Stimulated activated CD4-positive, alpha-beta T cell treated with anti-CD3 and anti-CD28 coated beads, Interleukin-15, amount 100 ng/mL, for 48 hours (primary cell): ENCODE data around the gene ST3GAL4.
"Not testable (repeated sequence)": the region's sequence is repeated elsewhere in the genome, so short reads cannot be mapped to it uniquely, and the experiment has no call there.

ENCODE experiments used
- DNase-seq, 2 donors: peaks; one replicate each; pipeline ENCODE4 v3.0.0-alpha.2; 2020; ENCODE audit warnings: low read depth in 2 of 2

Gene ST3GAL4

DNA sequence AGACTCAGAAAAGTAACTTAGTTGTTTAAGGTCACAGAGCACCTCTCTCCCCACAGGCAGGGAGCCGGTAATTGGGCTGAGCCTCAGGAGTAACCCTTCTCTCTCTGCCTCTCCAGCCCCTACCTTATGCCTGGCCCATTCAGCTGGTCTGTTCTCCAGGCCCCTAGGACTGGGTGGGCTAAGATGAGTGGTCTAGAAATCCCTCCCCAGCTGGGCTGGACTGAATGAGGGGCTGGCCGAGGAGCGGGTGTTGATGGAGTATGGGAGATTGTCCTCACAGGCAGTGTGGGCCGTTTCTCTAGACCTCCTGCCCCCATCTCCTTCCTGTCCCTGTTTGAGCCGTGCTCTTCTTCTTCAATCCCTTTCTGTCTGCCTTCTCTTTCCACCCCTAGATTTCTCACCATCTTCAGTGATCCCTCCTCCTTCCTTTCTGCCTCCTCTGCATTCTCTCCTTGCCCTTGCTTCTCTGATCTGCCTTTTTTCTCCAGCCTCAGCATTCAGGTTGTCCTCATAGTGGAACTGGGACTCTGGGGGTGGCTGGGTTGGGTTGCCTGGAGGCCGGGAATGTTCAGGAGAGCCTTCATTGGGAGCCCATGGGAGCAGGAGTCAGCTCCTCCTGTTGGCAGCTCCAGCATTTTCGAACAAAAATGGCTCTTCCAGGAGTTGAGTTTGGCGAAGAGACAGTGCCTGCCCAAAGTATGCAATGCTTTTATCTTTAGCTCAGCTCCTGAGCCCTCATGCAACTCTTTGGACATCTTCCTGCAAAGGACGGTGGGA is 7.6 kb downstream of the ST3GAL4 start:
- DNase-seq = no peak

DNA sequence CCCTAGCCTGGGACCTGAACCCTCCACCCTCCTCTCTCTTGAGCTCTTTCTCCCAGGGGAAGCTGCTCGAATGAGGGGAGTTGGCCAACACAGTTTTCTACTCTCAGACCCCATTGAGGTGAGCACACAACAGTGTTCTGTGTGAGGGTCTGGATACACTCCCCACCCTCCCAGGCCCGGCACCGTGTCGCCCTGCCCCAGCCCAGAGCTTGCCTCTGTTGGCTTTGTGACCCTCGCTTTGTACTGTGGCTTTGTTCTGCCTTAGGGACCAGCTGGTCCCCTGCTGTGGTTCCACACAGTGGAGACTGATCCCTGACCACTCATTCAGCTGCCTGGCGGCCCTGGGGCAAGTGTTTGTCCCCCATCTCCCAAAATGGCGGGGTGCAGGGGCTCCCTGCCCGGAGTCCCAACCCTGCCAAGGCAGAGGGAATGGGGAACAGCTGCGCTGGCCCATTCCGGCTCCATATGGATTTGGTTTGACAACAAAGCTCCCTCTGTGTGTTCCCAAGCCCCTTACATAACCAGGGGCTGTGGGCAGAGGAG is 8.3 kb downstream of the ST3GAL4 start:
- no peak for DNase-seq

DNA sequence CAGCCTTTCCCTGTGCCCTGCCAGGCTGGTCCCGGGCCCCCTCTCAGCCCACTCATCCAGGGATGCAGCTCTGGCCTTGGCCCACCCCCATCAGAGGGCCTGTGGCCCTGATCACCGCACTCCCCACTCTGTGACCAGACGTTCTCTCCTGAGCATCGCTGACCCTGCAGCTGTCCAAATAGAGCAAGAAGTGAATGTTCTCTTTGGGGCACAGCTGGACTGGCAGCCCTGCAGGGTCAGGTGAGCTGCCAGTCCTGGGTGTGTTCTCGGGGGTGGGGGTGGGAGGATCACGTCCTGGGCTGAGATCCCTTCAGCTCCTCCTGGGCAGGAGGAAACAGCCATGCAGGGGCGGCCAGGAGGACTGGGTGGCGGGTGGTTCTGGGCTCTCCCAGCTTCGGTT is 9.2 kb downstream of the ST3GAL4 start:
- not testable (repeated sequence) for DNase-seq

DNA sequence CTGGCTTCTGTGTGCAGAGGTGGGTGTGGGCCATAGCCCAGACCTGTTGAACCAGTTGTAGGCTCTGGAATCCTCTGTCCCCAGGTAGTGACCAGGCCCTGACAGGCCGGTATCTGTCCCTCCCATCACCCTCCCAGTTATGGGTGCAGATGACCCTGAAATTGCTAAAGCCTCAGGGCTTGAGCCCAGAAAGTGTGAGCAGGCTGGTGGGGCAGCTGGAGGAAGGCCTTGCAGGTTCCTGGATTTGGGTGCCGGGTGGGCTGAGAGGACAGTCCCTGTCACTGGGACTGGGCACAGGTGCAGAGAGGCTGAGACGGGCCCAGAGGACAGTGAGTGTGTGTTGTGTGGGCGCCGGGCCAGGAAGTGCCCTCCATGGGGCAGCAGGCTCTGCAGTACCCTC is 10.0 kb downstream of the ST3GAL4 start:
- not testable (repeated sequence) for DNase-seq

DNA sequence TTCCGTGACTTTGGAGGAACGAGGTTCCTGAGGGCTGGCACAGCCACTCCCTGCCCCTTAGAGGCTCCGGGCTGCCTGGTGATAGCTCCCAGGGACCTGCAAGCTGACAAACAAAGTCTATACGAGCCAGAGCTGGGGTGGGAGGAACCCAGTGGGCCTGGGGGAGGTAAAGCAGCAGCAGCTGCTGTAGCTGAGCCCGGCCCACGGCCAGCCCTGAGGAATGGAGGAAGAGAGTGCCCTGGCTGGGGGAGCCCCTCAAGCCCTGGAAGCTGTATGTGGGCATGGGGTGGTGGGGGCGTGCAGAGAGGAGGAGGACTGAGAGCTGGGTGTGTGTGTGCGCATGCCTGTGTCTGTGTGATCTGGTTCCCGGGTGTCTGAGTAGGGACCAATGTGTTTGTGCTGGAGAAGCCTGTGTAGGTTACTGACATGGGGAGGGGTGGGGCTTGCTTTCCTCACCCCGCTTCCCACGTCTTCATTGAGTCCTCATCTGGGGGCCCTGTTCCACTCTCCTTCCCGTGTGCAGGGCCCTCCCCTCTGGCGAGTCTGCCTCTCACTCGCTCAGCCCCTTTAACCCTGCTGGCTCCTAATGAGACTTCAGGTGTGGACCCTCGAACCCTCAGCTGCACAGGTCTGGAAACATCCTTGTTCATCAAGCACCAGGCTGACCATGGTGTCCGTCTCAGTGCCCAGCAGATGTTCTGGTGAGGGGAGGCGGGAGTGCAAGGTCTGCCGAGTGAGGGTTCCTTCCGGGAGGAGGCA is 10.8 kb downstream of the ST3GAL4 start:
- DNase-seq = no peak

DNA sequence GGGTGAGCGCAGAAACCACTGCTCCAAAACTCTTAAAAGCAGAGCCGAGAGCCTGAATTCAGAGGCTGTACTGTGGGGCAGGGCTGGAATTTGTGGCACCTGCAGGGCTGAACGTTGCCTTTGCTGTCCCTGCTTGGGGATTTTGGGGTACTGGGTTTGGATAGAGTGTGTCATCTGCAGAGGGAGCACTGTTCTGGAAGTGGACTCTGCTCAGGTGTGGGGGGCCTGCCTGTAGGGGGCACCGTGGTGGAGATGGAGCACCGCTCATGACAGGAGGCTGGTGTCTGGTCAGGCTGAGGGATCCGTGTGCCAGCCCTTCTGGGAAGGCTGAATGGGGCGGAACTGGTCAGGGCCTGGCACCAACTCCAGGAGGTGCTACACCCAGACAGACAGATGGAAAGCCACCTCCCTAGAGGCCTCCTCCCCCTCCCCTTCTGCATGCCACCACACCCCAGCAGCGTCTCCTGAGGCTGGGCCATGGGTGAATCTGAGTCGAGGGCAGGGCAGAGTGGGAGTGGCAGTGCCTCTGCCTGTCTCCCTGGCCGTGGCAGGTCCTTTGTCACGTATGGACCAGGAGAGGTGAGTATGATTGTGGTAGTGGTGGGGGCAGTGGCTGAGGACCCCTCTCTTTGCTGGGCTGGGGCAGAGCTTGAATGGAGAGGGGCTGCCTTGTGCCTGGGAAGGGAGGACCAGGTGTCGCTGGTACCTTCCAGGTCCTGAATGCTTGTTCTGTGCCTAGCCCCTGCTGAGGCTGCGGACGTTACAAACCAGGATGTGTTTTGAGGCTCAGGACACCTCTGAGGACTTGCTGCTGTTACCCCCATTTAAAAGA is 11.6 kb downstream of the ST3GAL4 start:
- DNase-seq = not testable (repeated sequence)

DNA sequence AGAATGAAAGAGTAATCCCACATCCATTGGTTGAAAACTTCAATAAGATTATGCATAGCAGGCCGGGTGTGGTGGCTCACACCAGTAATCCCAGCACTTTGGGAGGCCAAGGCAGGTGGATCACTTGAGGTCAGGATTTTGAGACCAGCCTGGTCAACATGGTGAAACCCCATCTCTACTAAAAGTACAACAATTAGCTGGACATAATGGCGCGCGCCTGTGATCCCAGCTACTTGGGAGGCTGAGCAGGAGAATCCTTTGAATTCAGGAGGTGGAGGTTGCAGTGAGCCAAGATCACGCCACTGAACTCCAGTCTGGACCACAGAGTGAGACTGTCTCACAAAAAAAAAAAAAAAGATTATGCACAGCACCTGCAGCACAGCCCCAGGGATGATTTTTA is 12.3 kb downstream of the ST3GAL4 start:
- DNase-seq = not testable (repeated sequence)

DNA sequence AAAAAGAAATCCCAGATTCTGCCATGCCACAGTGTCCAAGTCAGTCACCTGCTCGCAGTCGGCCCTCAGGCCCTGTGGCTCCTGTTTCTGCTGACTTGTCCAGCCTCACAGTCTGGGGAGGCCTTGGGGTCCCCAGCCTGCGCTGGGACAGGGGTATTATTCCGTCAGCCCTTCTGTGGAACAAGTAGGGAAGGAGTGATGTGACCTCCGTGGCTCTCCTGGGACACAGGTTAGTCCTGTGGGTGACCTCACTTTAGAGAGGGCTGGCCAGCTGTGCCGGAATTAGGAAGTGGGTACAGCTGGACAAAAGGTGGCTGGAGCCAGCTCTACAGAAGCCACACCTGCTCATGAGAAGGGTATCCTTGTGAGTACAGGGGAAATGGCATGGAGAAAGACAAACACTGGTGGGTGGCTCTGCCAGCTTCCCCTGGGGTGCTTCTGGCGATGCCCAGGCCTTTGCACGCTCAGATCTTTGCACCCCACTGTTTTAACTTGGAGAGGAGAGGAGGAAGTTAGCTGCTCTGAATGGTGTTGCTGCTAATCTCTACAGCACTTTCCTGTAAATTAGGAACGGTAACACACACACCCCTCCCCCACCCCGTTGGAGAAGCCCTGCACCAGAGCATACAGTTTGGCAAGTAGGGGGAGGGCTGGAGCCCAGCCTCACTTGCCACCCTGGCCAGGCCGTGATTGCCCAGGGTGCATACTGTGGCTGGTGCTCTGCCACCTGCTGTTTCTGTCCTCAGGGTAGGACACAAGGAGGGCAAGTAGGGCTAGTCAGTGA is 13.0 kb downstream of the ST3GAL4 start:
- DNase-seq = not testable (repeated sequence)

DNA sequence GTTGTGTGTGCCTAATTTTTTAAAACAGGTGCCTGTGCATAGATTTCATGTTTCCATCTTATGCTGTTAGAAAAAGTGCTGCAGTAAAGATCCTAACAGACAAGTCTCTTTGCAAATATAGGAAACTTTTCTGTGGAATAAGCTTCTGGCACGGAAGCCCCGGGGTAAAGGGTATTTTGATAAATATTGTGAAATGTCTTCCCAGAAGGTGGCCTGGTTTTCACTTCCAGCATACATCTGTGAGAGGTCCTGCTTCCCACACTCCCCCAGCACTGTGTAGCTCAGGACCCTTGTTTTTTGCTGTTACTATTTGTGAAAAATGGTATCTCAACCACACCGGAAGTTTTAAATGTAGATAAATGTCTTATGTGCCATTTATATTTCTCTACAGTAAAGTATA is 14.5 kb downstream of the ST3GAL4 start:
- DNase-seq = no peak

DNA sequence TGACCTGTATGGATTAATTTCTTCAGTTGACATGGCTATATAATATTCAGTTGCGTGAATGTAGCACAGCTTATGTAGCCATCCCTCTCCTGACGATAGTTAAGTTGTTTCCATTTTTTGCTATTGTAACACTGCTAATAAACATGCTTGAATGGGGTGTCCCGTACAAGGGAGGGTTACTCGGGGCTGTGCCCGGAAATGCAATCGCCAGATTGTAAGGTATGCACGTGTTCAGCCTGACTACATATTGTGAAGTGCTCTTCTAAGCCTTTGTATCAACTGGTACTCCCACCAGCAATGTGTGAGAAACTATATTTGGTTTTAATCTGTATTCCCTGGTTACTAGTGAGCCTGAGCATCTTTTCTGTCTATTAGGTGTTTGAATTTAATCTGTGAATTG is 16.1 kb downstream of the ST3GAL4 start:
- DNase-seq = no peak

DNA sequence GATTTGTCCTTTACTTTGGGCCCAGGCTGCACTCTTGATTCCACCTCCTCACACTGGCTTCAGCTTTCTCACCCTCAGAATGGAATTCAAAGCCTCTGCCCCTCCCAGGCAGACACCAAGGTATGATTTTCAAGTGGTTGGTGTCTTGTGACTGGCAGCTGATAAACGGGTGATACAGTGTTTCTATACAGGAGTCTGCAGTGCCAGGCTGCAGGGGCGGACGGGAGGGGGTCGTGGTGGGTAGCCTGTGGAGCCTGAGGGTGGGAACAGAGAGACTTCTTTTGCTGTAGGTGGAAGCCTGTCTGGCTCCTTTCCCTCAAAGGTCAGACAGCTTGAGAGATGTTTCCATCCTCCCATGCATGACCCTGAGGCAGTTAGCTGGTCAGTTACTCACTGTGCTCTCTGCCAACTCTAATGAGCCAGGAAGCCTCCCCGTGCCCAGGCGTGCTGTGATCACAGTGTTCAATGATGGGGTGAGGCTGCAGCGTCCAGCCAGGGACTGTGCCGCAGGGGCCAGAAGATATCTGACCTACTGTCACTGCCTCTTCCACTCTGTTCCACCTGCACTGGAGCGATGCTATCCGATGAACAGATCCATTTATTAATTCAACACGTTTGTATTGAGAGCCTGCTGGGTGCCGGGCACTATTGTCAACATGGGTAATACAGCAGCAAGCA is 18.0 kb downstream of the ST3GAL4 start:
- not testable (repeated sequence) for DNase-seq

DNA sequence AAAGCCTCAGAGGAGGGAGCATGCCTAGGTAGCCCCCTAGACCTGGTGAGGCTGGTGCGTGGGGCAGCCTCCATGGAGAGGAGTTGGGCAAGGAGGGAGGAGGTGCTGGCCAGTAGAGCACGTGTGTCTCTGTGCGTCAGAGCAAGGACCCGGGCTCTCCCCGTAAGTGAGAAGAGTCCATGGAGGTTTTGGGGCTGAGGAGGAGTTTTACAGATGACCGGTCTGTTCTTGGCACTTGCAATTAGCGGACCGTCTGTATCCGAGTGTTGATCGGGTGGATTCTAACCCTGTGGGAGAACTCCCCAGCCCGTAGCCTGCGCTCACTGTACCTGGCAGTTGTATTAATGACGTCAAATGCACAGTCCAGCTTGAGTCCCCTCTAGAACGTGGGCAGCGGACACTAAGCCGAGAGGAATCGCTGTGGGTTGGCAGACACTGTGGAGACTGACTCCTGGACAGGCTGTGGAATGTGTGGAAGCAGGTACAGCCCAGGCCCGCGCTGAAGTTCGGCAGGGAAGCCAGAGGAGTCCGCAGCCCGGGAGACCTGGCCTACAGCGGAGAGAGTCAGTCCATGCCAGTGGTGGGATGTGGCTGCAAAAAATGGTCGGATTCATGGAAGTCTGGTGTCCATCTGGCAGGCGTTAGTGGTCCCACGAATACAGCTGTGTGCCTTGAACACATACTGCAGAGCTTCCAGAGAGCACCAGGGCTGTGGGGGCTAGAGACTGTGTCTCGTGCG is 19.2 kb downstream of the ST3GAL4 start:
- DNase-seq = not testable (repeated sequence)

DNA sequence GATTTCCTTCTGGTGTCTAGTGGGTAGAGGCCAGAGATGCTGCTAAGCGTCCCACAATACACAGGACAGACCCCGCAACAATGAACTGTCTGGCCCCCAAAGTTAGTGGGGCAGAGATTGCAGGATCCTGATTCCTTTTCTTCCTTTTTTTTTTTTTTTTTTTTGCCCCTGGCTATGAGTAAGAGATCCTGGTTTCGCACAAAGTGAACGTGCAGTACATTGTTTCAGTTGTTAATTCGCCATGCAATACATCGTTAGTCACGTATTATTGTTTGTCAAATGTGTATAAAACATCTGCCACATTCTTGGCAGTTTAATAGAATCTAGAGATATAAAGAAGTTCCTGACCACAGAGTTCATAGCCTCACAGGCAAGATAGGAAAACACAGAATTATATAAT is 20.2 kb downstream of the ST3GAL4 start:
- no peak for DNase-seq

DNA sequence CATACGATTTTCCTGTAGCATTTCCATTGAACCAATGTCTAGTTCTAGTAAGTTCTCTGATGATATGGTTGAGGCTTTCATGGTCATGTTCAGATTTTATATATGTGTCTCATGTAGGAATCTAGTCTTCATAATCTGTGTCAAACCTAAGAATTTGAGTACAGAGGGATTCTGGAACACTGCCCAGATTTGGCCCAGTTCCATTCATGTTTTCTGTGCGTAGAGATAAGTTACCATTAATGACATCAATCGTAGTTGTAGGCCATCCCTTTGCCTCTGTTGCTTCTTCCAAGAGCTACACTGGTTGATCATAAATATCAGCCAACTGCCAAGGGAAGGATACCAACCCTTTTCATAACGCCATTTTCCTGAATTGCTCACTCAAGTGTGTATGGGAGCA is 23.3 kb downstream of the ST3GAL4 start:
- DNase-seq = no peak

DNA sequence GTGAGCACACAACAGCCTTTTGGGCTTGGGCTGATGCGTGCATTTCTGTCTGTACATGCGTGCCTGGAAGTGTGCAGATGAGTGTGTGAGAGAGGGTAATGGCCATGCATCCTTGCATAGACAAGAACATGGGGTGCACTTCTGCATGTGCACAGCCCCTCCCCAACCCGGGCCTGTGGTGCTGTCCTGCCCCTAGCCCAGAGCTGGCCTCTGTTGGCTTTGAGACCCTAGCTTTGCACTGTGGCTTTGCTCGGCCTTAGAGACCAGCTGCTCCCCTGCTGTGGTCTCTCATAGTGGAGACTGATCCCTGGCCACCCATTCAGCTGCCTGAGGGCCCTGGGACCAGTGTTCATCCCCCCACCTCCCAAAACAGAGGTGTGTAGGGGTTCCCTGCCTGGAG is 25.4 kb downstream of the ST3GAL4 start:
- DNase-seq = no peak

DNA sequence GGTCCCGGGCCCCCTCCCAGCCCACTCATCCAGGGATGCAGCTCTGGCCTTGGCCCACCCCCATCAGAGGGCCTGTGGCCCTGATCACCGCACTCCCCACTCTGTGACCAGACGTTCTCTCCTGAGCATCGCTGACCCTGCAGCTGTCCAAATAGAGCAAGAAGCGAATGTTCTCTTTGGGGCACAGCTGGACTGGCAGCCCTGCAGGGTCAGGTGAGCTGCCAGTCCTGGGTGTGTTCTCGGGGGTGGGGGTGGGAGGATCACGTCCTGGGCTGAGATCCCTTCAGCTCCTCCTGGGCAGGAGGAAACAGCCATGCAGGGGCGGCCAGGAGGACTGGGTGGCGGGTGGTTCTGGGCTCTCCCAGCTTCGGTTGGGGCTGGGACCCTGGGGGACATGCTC is 26.5 kb downstream of the ST3GAL4 start:
- not testable (repeated sequence) for DNase-seq

DNA sequence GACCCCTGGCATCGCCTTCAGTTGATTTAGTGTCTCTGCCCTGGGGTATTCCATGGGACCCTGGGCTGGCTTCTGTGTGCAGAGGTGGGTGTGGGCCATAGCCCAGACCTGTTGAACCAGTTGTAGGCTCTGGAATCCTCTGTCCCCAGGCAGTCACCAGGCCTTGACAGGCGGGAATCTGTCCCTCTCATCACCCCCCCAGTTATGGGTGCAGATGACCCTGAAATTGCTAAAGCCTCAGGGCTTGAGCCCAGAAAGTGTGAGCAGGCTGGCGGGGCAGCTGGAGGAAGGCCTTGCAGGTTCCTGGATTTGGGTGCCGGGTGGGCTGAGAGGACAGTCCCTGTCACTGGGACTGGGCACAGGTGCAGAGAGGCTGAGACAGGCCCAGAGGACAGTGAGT is 27.2 kb downstream of the ST3GAL4 start:
- not testable (repeated sequence) for DNase-seq

DNA sequence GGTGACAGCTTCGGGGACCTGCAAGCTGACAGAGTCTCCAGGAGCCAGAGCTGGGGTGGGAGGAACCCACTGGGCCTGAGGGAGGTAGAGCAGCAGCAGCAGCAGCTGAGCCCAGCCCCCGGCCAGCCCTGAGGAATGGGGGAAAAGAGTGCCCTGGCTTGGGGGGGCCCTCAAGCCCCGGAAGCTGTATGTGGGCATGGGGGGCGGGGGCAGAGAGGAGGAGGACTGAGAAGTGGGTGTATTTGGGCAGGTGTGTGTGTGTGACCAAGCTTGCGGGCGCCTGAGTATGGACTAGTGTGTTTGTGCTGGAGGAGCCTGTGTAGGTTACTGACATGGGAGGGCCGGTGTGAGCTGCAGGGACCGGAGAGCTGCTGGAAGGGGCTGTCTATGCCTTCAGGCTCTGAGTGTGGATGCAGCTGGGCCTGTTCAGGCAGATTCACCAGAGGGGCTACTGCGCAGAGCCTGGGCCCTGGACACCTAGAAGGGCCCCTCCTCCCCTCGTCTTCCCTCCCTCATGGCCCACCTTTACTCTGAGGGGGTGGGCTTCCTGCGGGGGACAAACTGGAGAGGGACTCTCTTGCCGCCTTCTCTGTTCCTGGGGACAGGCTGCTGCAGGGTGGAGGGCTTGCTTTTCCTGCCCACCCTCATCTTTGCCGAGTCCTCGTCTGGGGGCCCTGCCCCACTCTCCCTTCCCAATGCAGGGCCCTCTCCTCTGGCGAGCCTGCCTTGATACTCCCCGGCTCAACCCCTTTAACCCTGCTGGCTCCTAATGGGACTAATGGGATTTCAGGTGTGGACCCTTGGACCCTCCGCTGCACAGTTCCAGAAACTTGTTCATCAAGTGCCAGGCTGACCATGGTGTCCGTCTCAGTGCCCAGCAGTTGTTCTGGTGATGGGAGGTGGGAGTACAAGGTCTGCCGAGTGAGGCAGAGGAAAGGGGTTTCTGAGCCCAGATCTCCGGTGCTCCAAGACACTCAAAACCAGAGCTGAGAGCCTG is 28.2 kb downstream of the ST3GAL4 start:
- no peak for DNase-seq
